HUES6 (cell line): ENCODE measurements around the gene FOXB2.
"Not testable (repeated sequence)": the region's sequence is repeated elsewhere in the genome, so short reads cannot be mapped to it uniquely, and the experiment has no call there.

ENCODE experiments used
- H3K27ac ChIP-seq: 2 replicates; pipeline ENCODE4 v1.7.0; 2013; ENCODE audit warnings: low read depth, mild to moderate bottlenecking, low read length, inconsistent platforms
- H3K27me3 ChIP-seq: 2 replicates; pipeline ENCODE4 v1.6.1; 2013; ENCODE audit warnings: low read length; ENCODE audit not compliant: control insufficient read depth, insufficient read depth
- H3K36me3 ChIP-seq: 2 replicates; pipeline ENCODE4 v1.6.1; 2013; ENCODE audit warnings: low read length; ENCODE audit not compliant: control insufficient read depth, insufficient read depth
- H3K4me1 ChIP-seq: 2 replicates; pipeline ENCODE4 v1.6.1; 2013; ENCODE audit warnings: low read length; ENCODE audit not compliant: control insufficient read depth, insufficient read depth
- H3K4me3 ChIP-seq: 2 replicates; pipeline ENCODE4 v1.5.1; 2013; ENCODE audit warnings: low read depth, low read length
- H3K9ac ChIP-seq: one replicate; pipeline ENCODE4 v1.6.1; 2013; ENCODE audit warnings: mild to moderate bottlenecking, low read length
- H3K9me3 ChIP-seq: 2 replicates; pipeline ENCODE4 v1.6.1; 2013; ENCODE audit warnings: low read depth, low read length; ENCODE audit not compliant: control insufficient read depth, insufficient read depth

The FOXB2 gene

GRCh38 chr9:77019236-77019925 is at the start of gene FOXB2:
FOXB2 (plus strand) TSS chr9:77019655; CDS start chr9:77019655, 0 bp downstream.
- Histone ChIP-seq H3K36me3 (no peaks in the 10 kb centered on the region), H3K27ac (no peak within 1 kb of the TSS; the same call in 1 of the 2 replicates), H3K9ac (peak within 1 kb of the TSS; percentile 87), H3K4me1 (peaks cover 44% of the 10 kb centered on the region), H3K27me3 (peaks cover 99% of the 10 kb centered on the region), H3K9me3 (no peaks in the 10 kb centered on the region), H3K4me3 (peak within 1 kb of the TSS; percentile 70)

- no peak overlapping the region for H3K27ac ChIP-seq
- no peaks in the 10 kb centered on the region for H3K36me3 ChIP-seq
- H3K9me3 ChIP-seq, result no peaks in the 10 kb centered on the region
- H3K4me1 ChIP-seq, result no peaks in the 10 kb centered on the region
- H3K4me3 ChIP-seq, result no peak overlapping the region
- H3K27me3 ChIP-seq, result no peaks in the 10 kb centered on the region
- no peak overlapping the region for H3K9ac ChIP-seq
Observed at GRCh38 chr9:76969716-76970115, 49.7 kb upstream of the FOXB2 start.

GRCh38 chr9:76978831-76979230 is 40.6 kb upstream of the FOXB2 start:
- H3K4me3 ChIP-seq, H3K27ac ChIP-seq, H3K9ac ChIP-seq, H3K9me3 ChIP-seq, H3K27me3 ChIP-seq, H3K4me1 ChIP-seq, H3K36me3 ChIP-seq: not testable (repeated sequence)

- Histone ChIP-seq H3K27ac (no peak overlapping the region), H3K4me3 (no peak overlapping the region), H3K27me3 (no peaks in the 10 kb centered on the region), H3K9me3 (no peaks in the 10 kb centered on the region), H3K4me1 (no peaks in the 10 kb centered on the region), H3K36me3 (no peaks in the 10 kb centered on the region), H3K9ac (no peak overlapping the region)
Observed at GRCh38 chr9:76980566-76980965, 38.9 kb upstream of the FOXB2 start.

GRCh38 chr9:76984486-76984885 is 35.0 kb upstream of the FOXB2 start:
- H3K27me3 ChIP-seq, result no peaks in the 10 kb centered on the region
- no peaks in the 10 kb centered on the region for H3K9me3 ChIP-seq
- no peaks in the 10 kb centered on the region for H3K36me3 ChIP-seq
- H3K9ac ChIP-seq, result no peak overlapping the region
- no peak overlapping the region for H3K4me3 ChIP-seq
- no peaks in the 10 kb centered on the region for H3K4me1 ChIP-seq
- H3K27ac ChIP-seq, result no peak overlapping the region

- H3K9ac ChIP-seq, result no peak overlapping the region
- H3K27me3 ChIP-seq, result no peaks in the 10 kb centered on the region
- H3K4me3 ChIP-seq, result no peak overlapping the region
- no peaks in the 10 kb centered on the region for H3K36me3 ChIP-seq
- H3K27ac ChIP-seq, result no peak overlapping the region
- no peaks in the 10 kb centered on the region for H3K9me3 ChIP-seq
- H3K4me1 ChIP-seq, result no peaks in the 10 kb centered on the region
Observed at GRCh38 chr9:76985581-76985980, 33.9 kb upstream of the FOXB2 start.

- Histone ChIP-seq H3K9ac (no peak overlapping the region), H3K27ac (no peak overlapping the region), H3K4me3 (no peak overlapping the region), H3K4me1 (no peaks in the 10 kb centered on the region), H3K9me3 (no peaks in the 10 kb centered on the region), H3K36me3 (no peaks in the 10 kb centered on the region), H3K27me3 (no peaks in the 10 kb centered on the region)
Observed at GRCh38 chr9:76987594-76988200, 31.8 kb upstream of the FOXB2 start.

- Histone ChIP-seq H3K4me3 (no peak overlapping the region), H3K27me3 (no peaks in the 10 kb centered on the region)
Observed at GRCh38 chr9:76988941-76989340, 30.5 kb upstream of the FOXB2 start.

GRCh38 chr9:76989501-76989900 is 30.0 kb upstream of the FOXB2 start:
- Histone ChIP-seq H3K36me3 (no peaks in the 10 kb centered on the region), H3K9ac (no peak overlapping the region), H3K27me3 (no peaks in the 10 kb centered on the region), H3K4me1 (no peaks in the 10 kb centered on the region), H3K27ac (no peak overlapping the region), H3K4me3 (no peak overlapping the region), H3K9me3 (no peaks in the 10 kb centered on the region)

More at GRCh38 chr9:76988941-76989340, 30.5 kb upstream of the FOXB2 start:
- H3K9ac ChIP-seq, result no peak overlapping the region
- H3K9me3 ChIP-seq, result no peaks in the 10 kb centered on the region
- no peaks in the 10 kb centered on the region for H3K4me1 ChIP-seq
- no peaks in the 10 kb centered on the region for H3K36me3 ChIP-seq
- no peak overlapping the region for H3K27ac ChIP-seq

GRCh38 chr9:76996700-76997099 is 22.8 kb upstream of the FOXB2 start:
- Histone ChIP-seq H3K4me3 (no peak overlapping the region), H3K9me3 (no peaks in the 10 kb centered on the region), H3K27me3 (no peaks in the 10 kb centered on the region), H3K4me1 (no peaks in the 10 kb centered on the region), H3K27ac (no peak overlapping the region), H3K36me3 (no peaks in the 10 kb centered on the region), H3K9ac (no peak overlapping the region)

GRCh38 chr9:76999261-76999660 is 20.2 kb upstream of the FOXB2 start:
- Histone ChIP-seq H3K4me1 (no peaks in the 10 kb centered on the region), H3K27ac (no peak overlapping the region), H3K36me3 (no peaks in the 10 kb centered on the region), H3K4me3 (no peak overlapping the region), H3K9me3 (no peaks in the 10 kb centered on the region), H3K27me3 (no peaks in the 10 kb centered on the region), H3K9ac (no peak overlapping the region)
